Inferior parietal cortex (tissue), 1 donor: ENCODE results near the gene TRAF3IP1.
A peak's percentile ranks its signal among the peaks of the same experiment; 100 is the strongest.

ENCODE experiments used
- DNase-seq: peaks from one replicate; pipeline ENCODE4 v3.0.0-alpha.2; 2016; ENCODE audit errors: extremely low spot score

TRAF3IP1 gene

DNA sequence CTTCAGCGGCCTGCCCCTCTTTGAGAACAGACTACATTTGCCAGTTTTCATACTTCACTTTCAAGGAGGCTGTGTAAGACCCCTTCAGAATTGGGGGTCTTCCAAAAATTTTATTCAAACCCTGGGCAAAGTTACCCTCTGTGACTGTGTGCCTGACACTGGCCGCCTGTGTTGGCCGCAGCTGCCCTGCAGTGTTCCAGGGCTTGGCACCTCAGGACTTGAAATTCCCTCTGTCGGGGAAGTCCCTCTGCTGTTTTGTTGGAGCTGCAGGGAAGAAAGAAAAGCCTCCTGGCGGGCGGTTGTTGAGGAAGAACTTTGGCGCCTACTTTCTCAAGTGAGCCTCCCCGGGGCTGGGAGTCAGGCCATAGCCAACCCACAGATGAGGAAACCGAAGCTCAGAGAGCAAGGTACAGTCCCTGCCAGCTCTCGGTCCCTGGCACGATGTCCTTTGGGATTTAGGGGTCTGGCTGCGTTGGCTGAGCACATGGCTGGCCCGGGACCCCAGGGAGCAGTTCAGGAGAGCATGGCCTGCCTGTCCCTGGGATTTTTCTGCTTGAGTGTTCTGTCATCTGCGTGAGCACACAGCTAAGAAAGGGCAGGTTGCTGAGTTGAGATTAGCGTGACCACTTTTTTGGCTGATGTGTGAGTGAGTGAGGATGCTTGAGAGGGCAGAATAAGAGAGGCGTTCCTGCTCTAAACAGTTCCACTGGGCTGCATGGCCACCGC is 88.5 kb downstream of the TRAF3IP1 start:
- DNase-seq = no peak

DNA sequence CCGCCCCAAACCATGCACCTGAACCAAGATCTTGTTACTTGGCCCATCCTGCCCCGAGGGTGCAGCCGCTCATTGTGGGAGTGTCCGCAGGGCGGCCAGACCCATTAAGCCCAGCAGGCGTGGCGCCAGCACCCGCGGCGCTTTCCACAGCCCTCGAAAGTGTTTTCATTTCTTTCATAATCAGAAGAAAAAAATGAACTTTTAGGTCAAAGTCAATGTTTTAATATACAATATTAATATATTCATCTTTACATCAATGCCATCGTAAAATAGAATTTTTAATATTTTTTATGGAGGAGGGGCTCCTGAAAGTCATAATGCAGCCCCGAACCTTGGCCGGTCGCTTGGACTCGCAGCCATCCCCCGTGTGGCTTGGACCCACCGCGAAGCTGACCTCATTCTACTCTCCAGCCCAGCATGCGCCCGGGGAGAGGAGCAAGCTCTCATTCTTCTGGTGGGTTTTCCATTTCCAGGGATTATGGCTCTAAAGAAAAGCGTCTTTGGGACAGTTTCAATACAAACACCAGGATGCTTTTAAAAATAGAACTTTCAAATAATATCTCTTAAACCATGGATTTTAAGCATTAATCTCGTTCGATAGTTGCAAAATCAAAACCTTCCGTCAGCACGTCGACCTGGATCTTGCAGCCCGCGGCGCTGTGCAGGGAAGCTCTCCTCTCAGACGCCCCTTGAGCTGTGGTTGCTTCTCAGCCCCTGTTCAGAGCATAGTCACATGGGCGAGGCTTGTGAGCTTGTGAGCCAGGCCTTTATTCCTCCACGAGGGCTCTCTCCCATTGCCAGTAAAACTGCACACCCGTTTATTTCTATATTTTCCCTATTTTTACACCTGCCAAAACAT is 89.3 kb downstream of the TRAF3IP1 start:
- no peak for DNase-seq

DNA sequence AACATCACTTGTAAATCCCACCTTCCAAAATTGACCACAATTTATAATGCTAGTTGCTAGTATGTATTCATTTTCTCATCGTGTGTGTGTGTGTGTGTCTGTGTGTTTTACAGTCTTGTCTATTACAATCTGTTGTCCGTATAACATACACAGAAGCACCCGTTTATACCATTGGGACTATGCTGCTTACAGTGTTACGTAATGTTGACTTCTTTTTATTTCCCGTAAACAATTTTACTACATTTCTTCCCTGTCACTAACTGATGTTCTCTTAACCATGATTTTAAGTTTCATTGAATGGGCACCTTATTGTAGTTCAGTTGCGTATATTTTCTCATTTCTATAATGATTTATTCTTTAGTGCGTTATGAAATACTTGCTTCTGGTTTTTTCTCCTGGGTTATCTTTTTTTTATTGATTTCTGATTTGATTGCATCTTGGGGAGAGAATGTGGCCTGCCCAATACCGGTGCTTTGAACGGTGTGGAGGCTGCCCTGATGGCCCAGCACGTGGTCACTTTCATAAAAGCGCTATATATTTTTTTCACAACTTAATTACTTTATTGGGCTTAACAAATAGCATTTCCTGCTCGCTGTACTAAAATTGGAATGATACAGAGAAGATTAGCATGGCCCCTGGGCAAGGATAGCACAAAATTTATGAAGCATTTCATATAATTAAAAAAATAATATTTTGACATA is 91.9 kb downstream of the TRAF3IP1 start:
- no peak for DNase-seq

DNA sequence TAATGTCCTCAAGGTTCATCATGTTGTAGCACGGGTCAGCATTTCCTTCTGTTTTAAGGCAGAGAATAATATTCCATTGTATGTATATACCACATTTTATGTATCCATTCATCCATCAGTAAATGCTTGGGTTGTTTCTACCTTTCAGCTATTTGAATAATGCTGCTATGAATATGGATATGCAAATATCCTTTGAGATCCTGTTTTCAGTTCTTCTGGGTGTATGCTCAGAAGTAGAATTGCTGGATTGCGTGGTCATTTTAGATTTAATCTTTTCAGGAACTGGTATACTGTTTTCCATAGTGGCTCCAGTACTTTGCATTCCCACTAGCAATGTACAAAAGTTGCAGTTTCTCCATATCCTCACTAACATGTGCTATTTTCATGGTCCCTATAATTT is 93.0 kb downstream of the TRAF3IP1 start:
- no peak for DNase-seq

DNA sequence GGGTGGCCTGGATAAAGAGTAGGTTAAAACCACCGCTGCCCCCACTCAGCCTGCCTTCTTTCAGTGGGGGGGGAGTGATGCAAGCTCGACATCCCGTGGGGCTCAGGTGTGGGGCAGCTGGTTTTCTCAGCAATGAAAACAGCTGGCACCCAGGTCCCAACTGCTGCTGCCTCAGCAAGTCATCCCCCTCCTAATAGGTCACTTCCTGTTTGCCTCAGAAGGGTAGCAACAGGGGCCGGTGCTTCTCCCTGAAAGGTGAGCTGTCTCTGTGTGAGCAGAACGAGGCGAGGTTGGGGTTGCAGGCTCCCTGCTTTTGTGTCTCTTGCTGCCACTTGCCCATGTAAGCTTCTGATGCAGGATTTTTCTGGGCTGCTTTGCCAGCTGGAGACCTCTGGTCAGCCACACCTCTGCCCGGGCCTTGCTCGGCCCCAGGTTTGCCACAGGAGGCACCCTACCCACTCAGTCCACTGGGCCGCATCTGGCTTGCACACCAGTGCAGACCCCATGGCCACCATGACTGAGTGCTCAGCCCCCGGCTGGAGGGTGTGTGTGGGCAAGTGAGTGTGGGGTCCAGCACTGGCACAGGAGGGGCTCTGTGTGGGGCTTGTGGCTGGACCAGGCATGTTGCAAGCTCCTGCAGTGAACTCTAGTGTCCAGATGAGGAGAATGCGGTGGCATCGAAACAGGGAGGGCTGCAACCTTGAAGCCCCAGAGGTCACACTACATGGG is 94.9 kb downstream of the TRAF3IP1 start:
- no peak for DNase-seq

DNA sequence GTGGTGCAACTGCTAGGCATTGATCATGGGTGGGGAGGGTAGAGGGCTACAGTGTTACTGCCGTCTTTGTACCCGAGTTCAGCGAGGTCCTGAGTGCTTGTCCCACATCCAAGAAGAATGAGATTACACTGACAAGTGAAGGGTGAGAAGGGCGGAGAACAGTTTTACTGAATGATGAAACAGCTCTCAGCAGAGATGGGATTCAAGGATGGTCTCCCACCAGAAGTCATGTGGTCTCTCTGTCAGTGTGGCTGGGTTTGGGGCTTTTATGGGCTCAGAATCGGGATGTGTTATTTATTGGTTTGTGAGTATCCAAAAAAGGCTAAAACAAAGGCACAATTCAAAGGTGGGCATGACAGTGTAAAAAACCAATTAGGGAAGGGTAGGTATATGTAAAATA is 95.6 kb downstream of the TRAF3IP1 start:
- DNase-seq = no peak

DNA sequence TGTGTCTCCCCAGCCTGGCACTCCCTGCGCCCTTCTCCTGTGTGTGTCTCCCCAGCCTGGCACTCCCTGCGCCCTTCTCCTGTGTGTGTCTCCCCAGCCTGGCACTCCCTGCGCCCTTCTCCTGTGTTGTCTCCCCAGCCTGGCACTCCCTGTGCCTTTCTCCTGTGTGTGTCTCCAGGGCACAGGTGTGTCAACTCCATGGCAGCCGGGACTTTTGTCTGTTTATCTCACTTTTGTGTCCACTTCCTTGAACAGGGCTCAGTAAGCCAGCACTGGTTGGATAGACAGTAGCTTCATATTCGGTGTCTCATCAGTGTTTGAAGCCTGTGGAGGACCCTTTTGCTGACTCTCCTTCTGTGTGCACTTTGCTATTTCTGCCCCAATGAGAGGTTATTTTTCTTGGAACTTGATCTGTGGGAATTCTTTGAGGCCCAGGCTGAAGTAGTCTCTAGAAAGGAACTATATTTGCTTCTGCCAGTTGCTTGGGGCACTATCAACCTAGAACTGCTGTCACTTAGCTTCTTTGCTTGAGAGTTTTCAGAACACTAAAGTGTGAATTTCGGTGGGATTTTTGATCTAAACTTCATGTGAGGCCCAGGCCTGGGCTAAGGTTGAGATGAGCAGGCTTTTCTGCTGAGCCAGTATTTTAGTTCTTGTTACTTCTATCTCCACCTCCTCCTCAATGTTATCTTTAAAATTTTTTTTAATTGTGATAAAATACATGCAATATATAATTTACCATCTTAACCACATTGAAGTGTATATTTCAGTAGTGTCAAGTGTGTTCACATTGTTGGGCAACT is 98.1 kb downstream of the TRAF3IP1 start:
- DNase-seq = no peak

DNA sequence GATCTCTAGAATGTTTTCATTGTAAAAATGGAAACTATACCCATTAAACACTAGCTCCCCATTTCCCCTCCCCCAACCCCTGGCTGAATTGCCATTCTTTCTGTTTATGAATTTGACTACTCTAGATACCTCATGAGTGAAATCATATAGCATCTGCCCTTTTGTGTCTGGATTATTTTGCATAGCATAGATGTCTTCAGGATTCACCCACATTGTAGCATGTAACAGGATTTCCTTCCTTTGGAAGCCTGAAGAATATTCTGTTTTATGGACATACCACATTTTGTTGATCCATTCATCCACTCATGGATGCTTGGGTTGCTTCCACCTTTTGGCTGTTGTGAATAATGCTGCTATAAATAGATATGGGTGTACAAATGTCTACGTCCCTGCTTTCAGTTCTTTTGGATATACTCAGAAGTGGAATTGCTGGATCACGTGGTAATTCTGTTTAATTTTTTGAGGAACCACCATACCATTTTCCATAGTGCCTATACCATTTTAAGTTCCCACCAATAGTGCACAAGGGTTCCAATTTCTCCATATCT is 98.8 kb downstream of the TRAF3IP1 start:
- no peak for DNase-seq

DNA sequence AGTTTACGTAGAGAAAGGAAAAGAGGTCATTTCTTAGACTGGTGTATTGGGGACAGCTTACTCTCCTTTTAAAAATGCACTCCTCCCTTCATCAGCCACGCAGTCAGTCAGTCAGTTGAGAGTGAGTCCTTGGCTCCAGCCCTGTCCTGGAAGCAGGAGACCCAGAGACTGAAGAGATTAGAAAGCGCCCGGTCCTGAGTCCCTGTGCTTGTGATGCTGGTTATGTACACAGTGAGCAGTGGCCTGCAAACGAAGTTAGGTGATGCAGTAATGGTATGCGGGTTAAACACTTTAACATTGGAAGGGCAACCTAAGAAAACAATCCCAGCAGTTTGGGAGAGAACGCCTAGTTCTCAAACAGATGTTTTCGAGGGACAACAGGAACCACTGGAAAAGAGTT is 100.1 kb downstream of the TRAF3IP1 start:
- DNase-seq = no peak

DNA sequence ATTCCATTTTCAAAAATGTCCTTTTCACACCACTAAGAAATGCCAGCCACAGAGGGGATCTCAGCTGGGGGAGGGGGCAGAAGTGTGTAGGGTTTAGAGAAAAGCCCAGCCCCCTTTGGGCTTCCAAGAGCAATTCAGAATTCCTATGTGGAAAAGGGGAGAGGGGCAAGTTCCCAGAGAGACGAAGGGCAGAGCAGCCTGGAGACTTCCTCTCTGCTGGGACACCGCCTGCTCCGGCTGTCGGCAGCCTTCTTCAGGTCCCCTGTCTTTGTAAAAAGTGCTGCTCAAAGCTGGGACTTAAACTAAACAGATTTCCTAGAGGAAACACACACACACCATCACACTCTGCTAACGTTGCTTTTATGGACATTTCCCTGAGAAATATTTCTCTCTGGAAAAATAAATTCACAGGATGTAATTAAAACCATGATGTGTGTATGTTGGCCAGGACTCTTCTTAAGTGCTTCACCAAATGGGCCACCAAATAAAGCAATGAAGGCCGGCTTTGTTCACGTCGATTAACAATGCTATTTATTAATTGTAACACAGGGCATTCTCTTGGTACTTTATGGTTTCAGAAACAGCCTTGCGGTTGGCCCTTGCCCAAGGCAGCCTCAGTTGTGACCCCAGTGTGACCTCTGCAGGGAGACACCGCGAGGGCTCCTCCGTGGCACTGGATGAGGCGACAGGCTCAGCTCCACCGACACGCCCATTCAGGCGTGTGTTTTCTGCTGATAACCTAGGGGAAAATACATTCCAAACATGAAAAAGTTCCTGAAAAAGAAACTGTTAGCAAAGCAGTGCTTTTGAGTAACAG is 100.8 kb downstream of the TRAF3IP1 start:
- DNase-seq = peak; percentile 10

DNA sequence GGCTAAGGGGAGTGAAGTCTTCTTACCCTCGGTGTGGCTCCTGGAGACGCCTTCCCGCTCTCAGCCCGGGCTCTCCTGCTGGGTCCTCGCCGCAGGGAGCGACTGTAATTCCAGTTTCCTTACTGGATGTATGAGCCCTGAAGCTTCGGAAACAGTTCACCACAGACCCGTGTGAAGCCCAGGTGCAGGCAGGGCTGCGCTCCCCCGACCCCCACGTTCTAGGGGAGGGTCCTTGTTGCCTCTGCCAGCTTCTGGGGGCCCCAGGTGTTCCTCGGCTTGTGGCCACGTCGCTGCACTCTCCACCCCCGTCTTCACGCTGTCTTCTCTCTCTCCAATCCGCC is 101.3 kb downstream of the TRAF3IP1 start:
- no peak for DNase-seq

DNA sequence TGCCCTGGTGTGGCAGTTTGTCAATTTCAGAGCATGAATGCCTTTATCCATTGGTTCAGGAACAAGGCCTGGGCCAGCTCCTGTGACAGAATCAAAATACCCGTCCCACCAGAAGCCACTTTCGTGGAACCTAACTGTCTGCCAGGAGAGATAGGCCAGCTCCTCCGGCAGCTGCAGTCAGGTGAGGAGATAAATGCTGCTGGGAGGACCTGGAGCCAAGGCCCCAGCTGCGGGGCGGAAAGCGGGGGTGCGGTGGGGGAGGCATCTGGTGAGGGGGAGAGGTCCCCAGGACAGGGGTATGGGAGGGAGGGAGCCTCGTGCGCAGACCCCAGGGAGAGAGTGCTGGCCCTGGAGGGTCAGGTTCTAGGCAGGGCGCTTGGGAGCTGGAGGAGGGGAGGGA is 102.0 kb downstream of the TRAF3IP1 start:
- DNase-seq = no peak

DNA sequence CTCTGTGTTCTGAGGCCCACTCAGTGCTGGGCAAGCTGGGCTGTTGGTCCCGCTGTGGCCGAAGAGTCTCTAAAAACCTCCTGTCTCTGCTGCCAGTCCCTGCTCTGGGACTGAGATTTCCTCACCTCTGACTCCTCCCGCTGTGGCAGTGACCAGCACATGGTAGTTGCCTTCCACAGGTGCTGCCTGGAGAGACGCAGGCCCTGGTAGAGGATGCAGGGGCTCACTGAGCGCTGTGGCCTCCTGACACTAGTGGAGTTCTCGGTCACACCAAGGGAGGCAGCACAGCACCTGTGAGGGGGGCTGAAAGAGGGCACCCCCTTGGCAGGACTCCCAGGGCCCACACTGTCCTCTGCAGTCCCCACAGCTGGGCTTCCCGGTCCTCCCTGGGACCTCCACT is 102.6 kb downstream of the TRAF3IP1 start:
- DNase-seq = no peak

DNA sequence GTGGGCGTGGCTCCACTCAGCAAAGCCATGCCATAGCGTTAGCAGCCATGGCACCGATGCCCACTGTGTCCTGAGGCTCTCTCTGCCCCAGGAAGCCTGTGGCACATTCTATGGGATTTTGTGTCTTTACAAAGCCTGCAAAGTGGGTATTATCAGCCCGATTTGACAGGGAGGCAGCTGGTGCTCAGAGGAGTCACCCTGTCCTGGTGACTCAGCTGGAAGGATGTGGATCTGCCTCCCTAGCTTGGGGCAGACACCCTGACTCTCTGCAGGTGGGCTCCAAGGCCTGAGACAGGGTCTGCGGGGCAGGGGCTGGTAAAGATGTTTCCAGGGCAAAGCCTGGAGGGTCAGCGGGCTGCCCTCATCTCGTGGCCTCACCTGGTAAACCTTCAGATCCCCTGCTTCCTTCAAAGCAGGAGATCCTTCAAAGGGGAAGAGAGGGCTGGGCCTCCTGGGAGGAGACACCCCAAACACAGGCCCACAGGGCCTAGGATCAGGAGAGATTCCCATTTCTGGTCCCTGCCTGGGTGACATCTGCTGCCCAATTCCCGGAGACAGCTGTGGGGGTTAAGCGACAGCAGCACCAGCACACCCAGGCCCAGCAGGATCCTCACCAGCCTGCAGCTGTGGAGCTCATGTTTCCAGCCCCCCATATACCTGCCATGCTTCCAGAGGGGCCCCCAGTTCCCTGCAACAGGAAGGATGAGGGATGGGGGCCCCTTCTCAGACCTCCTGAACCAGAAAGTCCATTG is 103.4 kb downstream of the TRAF3IP1 start:
- DNase-seq = no peak

DNA sequence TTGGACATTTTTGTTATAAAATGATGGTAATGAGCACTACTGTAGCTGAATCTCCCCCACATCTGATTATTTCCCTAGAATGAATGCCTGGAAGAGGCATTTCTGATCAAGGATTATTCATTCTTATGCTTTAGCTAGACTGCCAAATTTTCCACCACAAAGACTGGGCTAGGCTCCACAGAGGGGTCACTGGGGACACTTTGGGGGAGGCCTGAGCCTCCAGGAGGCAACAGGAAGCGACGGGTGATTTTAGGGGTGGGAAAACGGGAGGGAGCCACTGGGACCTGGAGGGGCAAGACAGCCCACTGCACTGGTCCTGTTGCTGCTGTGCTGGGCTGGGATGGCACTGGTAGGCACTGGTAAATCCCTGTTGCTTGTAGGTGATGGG is 104.0 kb downstream of the TRAF3IP1 start:
- DNase-seq = no peak

DNA sequence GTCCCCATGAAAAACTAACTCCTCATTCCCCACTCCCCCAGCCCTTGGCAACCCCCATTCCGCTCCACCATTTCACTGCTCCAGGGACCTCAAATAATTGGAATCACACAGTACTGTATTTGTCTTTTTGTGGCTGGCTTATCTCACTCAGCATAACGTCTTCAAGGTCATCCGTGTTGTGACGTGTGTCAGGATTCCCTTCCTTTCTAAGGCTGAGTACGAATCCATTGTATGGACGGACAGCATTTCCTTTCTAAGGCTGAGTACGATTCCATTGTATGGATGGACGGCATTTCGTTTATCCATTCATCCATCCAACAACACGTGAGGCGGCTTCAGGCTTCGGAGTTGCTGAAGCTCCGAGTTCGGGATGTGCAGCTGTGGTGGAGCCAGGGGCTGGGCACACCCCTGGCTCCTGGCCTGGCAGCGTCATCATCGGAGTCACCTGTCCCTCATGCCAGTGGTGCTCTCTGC is 105.2 kb downstream of the TRAF3IP1 start:
- no peak for DNase-seq

DNA sequence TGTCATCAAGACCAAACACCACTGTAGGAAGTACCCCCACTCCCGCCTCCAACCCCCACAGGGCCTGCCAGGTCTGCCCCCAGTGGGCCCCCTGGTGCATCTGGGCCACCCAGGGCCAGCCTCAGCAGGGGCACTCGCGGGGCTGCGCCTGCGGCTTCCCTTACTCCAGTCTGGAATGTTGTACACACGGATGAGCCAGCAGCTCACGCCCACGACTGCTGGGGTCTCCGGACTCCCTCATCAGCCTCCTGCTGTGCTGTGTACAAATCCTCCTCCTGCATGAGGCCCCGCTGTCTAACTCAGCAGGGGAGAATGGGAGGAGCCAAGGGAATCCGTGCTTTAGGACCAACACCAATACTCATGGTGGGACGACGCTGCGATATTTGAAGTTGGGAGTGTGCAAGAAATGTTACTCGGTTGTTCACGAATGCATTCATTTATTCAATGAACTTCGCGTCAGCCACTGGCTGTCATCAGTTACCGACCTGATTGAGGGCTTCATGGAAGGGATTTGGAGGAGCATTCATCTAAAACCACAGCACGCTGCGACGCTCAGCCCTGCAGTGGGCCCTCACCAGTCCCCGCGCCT is 105.8 kb downstream of the TRAF3IP1 start:
- DNase-seq = peak; percentile 40

DNA sequence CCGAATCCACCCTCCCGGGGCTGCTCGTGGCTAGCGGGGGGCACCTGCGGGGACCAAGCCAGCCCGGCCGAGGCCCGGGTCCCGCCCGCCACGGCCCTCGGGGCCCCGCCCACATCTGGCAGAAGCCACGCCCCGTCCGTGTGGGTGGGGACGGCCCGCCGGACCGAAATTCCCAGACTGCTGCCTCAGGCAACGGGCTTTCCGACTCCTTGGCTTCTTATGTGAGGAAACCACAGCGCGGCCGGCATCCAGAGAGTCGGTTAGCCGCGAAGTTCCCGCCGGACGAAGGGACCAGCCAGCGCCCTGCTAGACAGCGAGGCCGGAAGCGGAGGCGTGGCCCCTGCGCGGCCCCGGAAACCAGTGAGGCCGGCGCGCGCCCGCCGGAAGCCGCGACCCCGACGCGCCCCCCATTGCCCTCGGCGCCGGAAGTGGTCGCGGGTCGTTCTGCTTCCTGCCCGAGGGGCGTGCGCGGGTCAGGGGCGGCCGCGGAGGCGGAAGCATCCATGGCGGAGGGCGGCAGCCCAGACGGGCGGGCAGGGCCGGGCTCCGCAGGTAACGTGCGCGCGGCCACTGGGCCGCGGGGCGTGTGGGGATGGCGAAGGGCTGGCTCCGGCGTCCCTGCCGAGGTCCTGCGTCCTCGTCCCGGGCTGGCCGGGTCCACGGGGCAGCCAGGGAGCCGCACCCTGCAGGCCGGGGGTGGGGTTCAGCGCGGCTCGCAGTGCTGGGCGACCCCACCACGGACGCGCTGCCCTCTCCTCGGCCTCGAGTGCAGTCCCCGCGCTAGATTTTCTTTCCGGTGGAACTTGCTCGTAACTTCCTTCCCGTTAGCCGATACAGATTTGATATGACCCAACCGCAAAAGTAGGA is 106.5 kb downstream of the TRAF3IP1 start, which contains the start of gene ASB1:
Gene ASB1, plus strand, starts transcription at position 360 of the 867 bp plus-strand sequence. Its CDS starts 144 bp downstream, at position 504.
- DNase-seq = peak; percentile 65
